SK-N-SH (cell line): Measurements from ENCODE around the gene ZMYND8. TPM values are rescaled to one million over a fixed set of nuclear protein-coding genes. Genes with fewer than 3 reads are reported as not detected.

Source experiments
- CTCF ChIA-PET: fragments of 300-600, 350-600 bp; formaldehyde crosslinking; extraction: SDS; loops from one replicate; lab custom pipeline; 2021; lab: Yijun Ruan, JAX
- POLR2A ChIA-PET: fragments of 350-600 bp; sonication (Branson Sonifier 250); formaldehyde crosslinking; extraction: SDS; loops from one replicate; lab custom pipeline; 2020; ENCODE audit warnings: antibody characterized with exemption, inconsistent platforms; lab: Yijun Ruan, JAX
- DNase-seq: peaks from one replicate; pipeline ENCODE4 v3.0.0; 2012
- H2AFZ ChIP-seq: fragments of 200-600 bp; sonication (generic); 2 replicates; pipeline ENCODE4 v1.8.1; 2016; ENCODE audit warnings: antibody characterized with exemption, mild to moderate bottlenecking, low read depth
- H3F3A ChIP-seq: fragments of 200-600 bp; sonication (generic); replicated peaks from 2 replicates; pipeline ENCODE3; 2016; ENCODE audit warnings: antibody characterized with exemption, mild to moderate bottlenecking; ENCODE audit not compliant: insufficient read depth
- H3K27ac ChIP-seq, 2 experiments: fragments of 200-500 bp in 1 of 2; fragments of 200-600 bp in 1 of 2; sonication (Bioruptor generic) in 1 of 2; sonication (generic), shearing (Covaris generic) in 1 of 2; 2 replicates each; pipeline versions ENCODE4 v1.5.1 to v1.6.1; 2014 to 2016; ENCODE audit warnings: low read depth in 2 of 2, inconsistent platforms in 1 of 2, low read length in 1 of 2, mild to moderate bottlenecking in 1 of 2, mixed read lengths in 1 of 2
- H3K27me3 ChIP-seq: fragments of 200-600 bp; sonication (generic), shearing (Covaris generic); 2 replicates; pipeline ENCODE4 v1.6.1; 2016; ENCODE audit warnings: mixed run types; ENCODE audit not compliant: insufficient read depth
- H3K36me3 ChIP-seq, 2 experiments: fragments of 200-500 bp in 1 of 2; fragments of 200-600 bp in 1 of 2; sonication (Bioruptor generic) in 1 of 2; sonication (generic) in 1 of 2; replicated peaks in 1 of 2; 2 replicates each; pipeline versions ENCODE3 to v1.5.1; 2014 to 2016; ENCODE audit warnings: low read length in 1 of 2, mild to moderate bottlenecking in 1 of 2; ENCODE audit not compliant: insufficient read depth in 2 of 2, control insufficient read depth in 1 of 2
- H3K4me1 ChIP-seq, 2 experiments: fragments of 200-500 bp in 1 of 2; fragments of 200-600 bp in 1 of 2; sonication (Bioruptor generic) in 1 of 2; sonication (generic), shearing (Covaris generic) in 1 of 2; 2 replicates each; pipeline versions ENCODE4 v1.5.1 to v1.6.1; 2014 to 2016; ENCODE audit warnings: low read depth in 1 of 2, low read length in 1 of 2, mixed run types in 1 of 2; ENCODE audit not compliant: insufficient read depth in 2 of 2, control insufficient read depth in 1 of 2
- H3K4me2 ChIP-seq: fragments of 200-600 bp; sonication (generic), shearing (Covaris generic); 2 replicates; pipeline ENCODE4 v1.6.1; 2017; ENCODE audit warnings: mixed run types
- H3K4me3 ChIP-seq, 2 experiments: fragments of 200-500 bp in 1 of 2; fragments of 200-600 bp in 1 of 2; sonication (Bioruptor generic) in 1 of 2; sonication (generic), shearing (Covaris generic) in 1 of 2; 2 replicates each; pipeline versions ENCODE4 v1.5.1 to v1.8.1; 2014 to 2016; ENCODE audit warnings: low read depth in 2 of 2, inconsistent platforms in 1 of 2, low read length in 1 of 2, mild to moderate bottlenecking in 1 of 2, mixed read lengths in 1 of 2, moderate library complexity in 1 of 2
- H3K79me2 ChIP-seq: fragments of 200-600 bp; sonication (generic); 2 replicates; pipeline ENCODE4 v1.8.1; 2017; ENCODE audit warnings: mild to moderate bottlenecking; ENCODE audit not compliant: insufficient read depth
- H3K9ac ChIP-seq: fragments of 200-600 bp; sonication (generic); 2 replicates; pipeline ENCODE4 v1.6.1; 2017; ENCODE audit warnings: mixed run types
- H3K9me2 ChIP-seq: fragments of 200-600 bp; sonication (generic); 2 replicates; pipeline ENCODE4 v1.6.1; 2017; ENCODE audit warnings: mixed run types
- H3K9me3 ChIP-seq: fragments of 200-600 bp; sonication (generic); 2 replicates; pipeline ENCODE4 v1.6.1; 2017; ENCODE audit warnings: mixed run types, mild to moderate bottlenecking, moderate library complexity
- H4K20me1 ChIP-seq: fragments of 200-600 bp; sonication (generic); 2 replicates; pipeline ENCODE4 v1.6.1; 2017; ENCODE audit warnings: mild to moderate bottlenecking, mixed run types; ENCODE audit not compliant: insufficient read depth
- CHD2 ChIP-seq: fragments of 150-350 bp; IDR thresholded peaks from 2 replicates; pipeline ENCODE4 v1.6.1; 2018; ENCODE audit warnings: low read length; ENCODE audit not compliant: partially characterized antibody
- ELF1 ChIP-seq: IDR thresholded peaks from 2 replicates; pipeline ENCODE4 v1.4.0; 2012
- EZH2phosphoT487 ChIP-seq: fragments of 200-600 bp; sonication (generic); IDR thresholded peaks from 2 replicates; pipeline ENCODE4 v1.6.1; 2017; ENCODE audit warnings: low read depth, mixed run types, mild to moderate bottlenecking, antibody characterized with exemption, moderate library complexity, borderline replicate concordance
- FOXJ3 ChIP-seq: sonication (generic); formaldehyde crosslinking; IDR thresholded peaks from 2 replicates; pipeline ENCODE4 v1.5.1; 2020; ENCODE audit warnings: mild to moderate bottlenecking, missing genetic modification reagents
- GABPA ChIP-seq: IDR thresholded peaks from 2 replicates; pipeline ENCODE4 v1.4.0; 2012; ENCODE audit warnings: low read depth, mild to moderate bottlenecking
- GATA2 ChIP-seq: sonication (generic); formaldehyde crosslinking; IDR thresholded peaks from 2 replicates; pipeline ENCODE4 v1.5.0; 2020; ENCODE audit warnings: mild to moderate bottlenecking, missing genetic modification reagents
- IRF3 ChIP-seq: fragments of 150-350 bp; IDR thresholded peaks from 2 replicates; pipeline ENCODE4 v1.6.1; 2016; ENCODE audit warnings: mild to moderate bottlenecking, low read depth, low read length
- JUND ChIP-seq: IDR thresholded peaks from 2 replicates; pipeline ENCODE4 v1.4.0; 2012
- MEF2A ChIP-seq: IDR thresholded peaks from 2 replicates; pipeline ENCODE4 v1.4.0; 2012; ENCODE audit warnings: low read depth, borderline replicate concordance
- MXI1 ChIP-seq: IDR thresholded peaks from 2 replicates; pipeline ENCODE4 v1.6.1; 2012; ENCODE audit warnings: mild to moderate bottlenecking, low read depth, low read length, improper control_type of control experiment
- NFIC ChIP-seq: IDR thresholded peaks from 2 replicates; pipeline ENCODE4 v1.4.0; 2012; ENCODE audit warnings: borderline replicate concordance
- NRF1 ChIP-seq: IDR thresholded peaks from 2 replicates; pipeline ENCODE4 v1.6.1; 2012; ENCODE audit warnings: low read depth, mild to moderate bottlenecking, low read length
- PBX3 ChIP-seq: IDR thresholded peaks from 2 replicates; pipeline ENCODE4; 2012
- POLR2AphosphoS5 ChIP-seq: IDR thresholded peaks from 2 replicates; pipeline ENCODE4 v1.6.1; 2012; ENCODE audit warnings: low read depth, low read length
- RAD21 ChIP-seq: IDR thresholded peaks from 2 replicates; pipeline ENCODE4 v1.6.1; 2012; ENCODE audit warnings: mild to moderate bottlenecking, low read length
- RCOR1 ChIP-seq: fragments of 150-350 bp; IDR thresholded peaks from 2 replicates; pipeline ENCODE4 v1.6.1; 2017; ENCODE audit warnings: antibody characterized with exemption, low read length
- REST ChIP-seq: IDR thresholded peaks from 2 replicates; pipeline ENCODE4 v1.6.1; 2012; ENCODE audit warnings: mild to moderate bottlenecking, low read depth, low read length, moderate library complexity
- RFX5 ChIP-seq: IDR thresholded peaks from 2 replicates; pipeline ENCODE4 v1.6.1; 2012; ENCODE audit warnings: mild to moderate bottlenecking, improper control_type of control experiment, low read length
- RXRA ChIP-seq: IDR thresholded peaks from 2 replicates; pipeline ENCODE4 v1.4.0; 2012; ENCODE audit warnings: low read depth, mild to moderate bottlenecking, borderline replicate concordance
- SIN3A ChIP-seq: IDR thresholded peaks from 2 replicates; pipeline ENCODE4 v1.6.1; 2012; ENCODE audit warnings: low read depth, mild to moderate bottlenecking, low read length, moderate library complexity, borderline replicate concordance
- SMC3 ChIP-seq: IDR thresholded peaks from 2 replicates; pipeline ENCODE4 v1.6.1; 2012; ENCODE audit warnings: low read depth, low read length, improper control_type of control experiment
- TAF1 ChIP-seq: IDR thresholded peaks from 2 replicates; pipeline ENCODE4 v1.6.1; 2012; ENCODE audit warnings: low read depth, mild to moderate bottlenecking, low read length, moderate library complexity, borderline replicate concordance
- TCF12 ChIP-seq: IDR thresholded peaks from 2 replicates; pipeline ENCODE4 v1.4.0; 2012
- USF2 ChIP-seq: fragments of 150-350 bp; IDR thresholded peaks from 2 replicates; pipeline ENCODE4 v1.6.1; 2017; ENCODE audit warnings: antibody characterized with exemption, low read length, low read depth, borderline replicate concordance
- YY1 ChIP-seq: IDR thresholded peaks from 2 replicates; pipeline ENCODE4 v1.4.0; 2012; ENCODE audit warnings: low read depth, mild to moderate bottlenecking
- ZBTB33 ChIP-seq: IDR thresholded peaks from 2 replicates; pipeline ENCODE4 v1.4.0; 2012; ENCODE audit warnings: low read depth, borderline replicate concordance
- WGBS: methylation state at CpG from one replicate; pipeline ENCODE4 v1.1.6; 2017; ENCODE audit warnings: low lambda C conversion rate; 5-methylcytosine and 5-hydroxymethylcytosine counted together
- polyA plus RNA-seq, 3 experiments: library from polyadenylated mRNA; depleted of rRNA; stranded (reverse); fragments of >200 nt; gene quantifications; 2 replicates each; pipeline ENCODE4 v1.2.3, GENCODE V29; 2012

Gene ZMYND8
- polyA plus RNA-seq, 1 of the 3 experiments (the other 2 are of a cell fraction): 25.3 TPM

GRCh38 chr20:47334022-47334551 is 22.4 kb downstream of the ZMYND8 start:
- no peak for DNase-seq
- no peaks in the 10 kb centered on the region for H3K27me3 ChIP-seq
- peak overlapping the region; percentile 40; the same call in 1 of the 2 replicates for H3K9ac ChIP-seq
- ChIA-PET POLR2A (interaction anchor here (0.7 kb wide), 1 partner anchor 22 kb away, joined by 3 read pairs; the partner anchor contains the start of gene ZMYND8), CTCF (interaction anchor here (0.9 to 1.1 kb wide), 3 partner anchors 50 to 128 kb away, joined by 3 to 4 read pairs (median 3); no protein-coding TSS in a partner anchor)
- H3K36me3 ChIP-seq: peaks cover 0 to 22% of the 10 kb centered on the region in 2 experiments
- peaks cover 23 to 30% of the 10 kb centered on the region in 2 experiments; a peak in 3 of 4 replicates for H3K4me1 ChIP-seq
- peaks cover 91% of the 10 kb centered on the region for H3K79me2 ChIP-seq
- H3K4me3 ChIP-seq: peak overlapping the region in 1 of 2 experiments; percentile 24; a peak in 1 of 4 replicates
- H3K9me2 ChIP-seq: no peaks in the 10 kb centered on the region
- H3K9me3 ChIP-seq: no peaks in the 10 kb centered on the region
- H3K4me2 ChIP-seq: peak overlapping the region; percentile 41; the same call in 1 of the 2 replicates
- H3F3A ChIP-seq: peaks cover 45% of the 10 kb centered on the region
- no peak overlapping the region for H2AFZ ChIP-seq
- WGBS: 13% methylated on average over 6 of the region's 6 CpGs
- peak overlapping the region; percentile 50 to 91; a peak in 3 of 4 replicates for H3K27ac ChIP-seq
- H4K20me1 ChIP-seq: no peaks in the 10 kb centered on the region; the same call in 1 of the 2 replicates
- TF ChIP-seq GATA2 (CRISPR knock-in tag) (no peak), RAD21 (no peak), USF2 (no peak), SMC3 (no peak), EZH2phosphoT487 (no peak), JUND (peak; percentile 97), TCF12 (peak; percentile 93), RFX5 (no peak), PBX3 (peak; percentile 96), IRF3 (no peak), RCOR1 (no peak), NFIC (peak; percentile 70), GABPA (no peak), ELF1 (peak; percentile 80), POLR2AphosphoS5 (peak; percentile 82; the same call in 1 of the 2 replicates), CHD2 (no peak), RXRA (peak; percentile 99), TAF1 (no peak), REST (no peak), SIN3A (peak; percentile 56; the same call in 1 of the 2 replicates), MXI1 (no peak), ZBTB33 (peak; percentile 17; the same call in 1 of the 2 replicates), NRF1 (no peak), YY1 (no peak), MEF2A (no peak), FOXJ3 (CRISPR knock-in tag) (no peak)
